ENCODE data around the gene FEV.
A peak's percentile ranks its signal among the peaks of the same experiment; 100 is the strongest.

FEV gene

DNA sequence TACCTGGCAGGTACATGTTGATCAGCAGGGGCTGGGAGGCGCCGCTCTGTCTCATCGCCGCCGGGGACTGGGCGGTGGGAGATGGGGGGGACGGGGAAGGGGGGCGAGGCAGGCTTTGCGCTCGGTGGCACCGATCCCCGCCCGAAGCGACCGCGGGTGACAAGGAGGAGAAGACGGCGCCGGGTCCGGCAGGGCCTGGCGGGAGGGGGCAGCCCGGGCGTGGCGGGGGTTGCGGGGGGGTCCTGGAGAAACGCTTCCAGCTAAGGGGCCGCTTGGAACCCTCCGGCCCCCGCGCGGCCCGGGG, at the start of gene FEV:
Gene FEV (minus strand): TSS at position 164 of the 304 bp plus-strand sequence. CDS start 109 bp downstream, at position 55.
- DNase-seq (ENCODE audit: low read depth in 2 of 2), result no peak

DNA sequence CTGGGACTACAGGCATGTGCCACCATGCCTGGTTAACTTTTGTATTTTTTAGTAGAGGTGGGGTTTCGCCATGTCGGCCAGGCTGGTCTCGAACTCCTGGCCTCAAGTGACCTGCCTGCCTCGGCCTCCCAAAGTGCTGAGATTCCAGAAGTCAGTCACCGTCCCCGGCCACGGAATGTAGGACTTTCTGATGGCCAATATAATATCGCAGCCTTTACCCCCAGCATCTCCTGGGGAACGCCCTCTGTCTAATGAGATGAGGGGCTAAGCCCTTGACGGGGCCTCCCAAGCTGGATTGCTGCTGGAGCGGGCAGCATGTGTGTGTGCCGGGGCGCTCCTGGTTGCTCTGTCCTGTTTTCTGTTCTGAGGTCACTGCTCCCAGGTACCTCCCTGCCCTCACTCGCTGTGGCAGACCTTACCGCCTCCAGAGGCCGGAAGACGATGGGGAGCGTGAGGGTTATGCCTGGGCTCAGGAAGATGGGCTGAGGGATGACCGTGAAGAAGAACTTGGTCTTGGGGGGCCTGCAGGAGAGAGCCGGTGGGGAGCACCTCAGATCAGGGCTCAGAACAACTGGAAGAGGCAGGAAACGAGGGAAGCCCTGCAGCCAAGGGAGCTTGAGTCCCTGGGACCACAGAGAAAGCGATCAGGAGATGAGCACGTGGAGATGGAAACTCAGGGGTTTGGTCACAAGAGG, 47.2 kb upstream of the FEV start:
- DNase-seq (ENCODE audit: low read depth in 2 of 2), result no peak

DNA sequence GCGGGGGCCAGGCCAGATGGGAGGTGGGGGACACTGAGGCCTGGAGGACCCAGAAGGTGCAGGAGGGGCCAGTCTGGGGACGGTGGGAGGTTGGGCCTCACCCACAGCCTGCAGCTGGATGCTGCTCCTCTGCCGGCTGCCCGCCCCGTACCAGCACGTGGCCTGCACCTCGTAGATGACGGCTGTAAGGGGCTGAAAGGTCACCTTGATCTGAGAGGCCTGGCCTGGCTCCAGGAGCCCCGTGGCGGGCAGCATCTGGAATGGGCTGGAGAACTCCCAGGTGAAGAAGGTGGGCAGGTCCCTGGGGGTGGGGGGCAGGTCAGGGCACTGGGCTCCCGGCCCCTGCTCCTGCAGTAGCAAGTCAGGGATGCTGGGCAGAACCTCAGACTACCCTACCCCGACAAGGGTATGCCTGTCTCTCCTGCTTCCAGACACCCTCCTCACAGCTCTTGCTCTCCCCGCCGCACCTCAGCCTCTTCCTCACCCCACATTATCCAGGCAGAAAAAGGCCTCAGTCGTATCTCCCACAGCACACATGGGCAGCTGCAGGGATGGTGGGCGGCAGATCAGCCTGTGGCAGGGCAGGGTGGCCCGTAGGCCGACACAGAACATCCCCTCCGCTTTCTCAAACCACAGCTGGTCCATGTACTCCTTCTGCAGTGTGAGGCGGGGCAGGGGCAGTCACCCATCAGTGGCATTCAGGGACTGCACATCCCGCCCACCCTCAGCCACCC, 46.2 kb upstream of the FEV start:
- no peak for DNase-seq (ENCODE audit: low read depth in 2 of 2)

DNA sequence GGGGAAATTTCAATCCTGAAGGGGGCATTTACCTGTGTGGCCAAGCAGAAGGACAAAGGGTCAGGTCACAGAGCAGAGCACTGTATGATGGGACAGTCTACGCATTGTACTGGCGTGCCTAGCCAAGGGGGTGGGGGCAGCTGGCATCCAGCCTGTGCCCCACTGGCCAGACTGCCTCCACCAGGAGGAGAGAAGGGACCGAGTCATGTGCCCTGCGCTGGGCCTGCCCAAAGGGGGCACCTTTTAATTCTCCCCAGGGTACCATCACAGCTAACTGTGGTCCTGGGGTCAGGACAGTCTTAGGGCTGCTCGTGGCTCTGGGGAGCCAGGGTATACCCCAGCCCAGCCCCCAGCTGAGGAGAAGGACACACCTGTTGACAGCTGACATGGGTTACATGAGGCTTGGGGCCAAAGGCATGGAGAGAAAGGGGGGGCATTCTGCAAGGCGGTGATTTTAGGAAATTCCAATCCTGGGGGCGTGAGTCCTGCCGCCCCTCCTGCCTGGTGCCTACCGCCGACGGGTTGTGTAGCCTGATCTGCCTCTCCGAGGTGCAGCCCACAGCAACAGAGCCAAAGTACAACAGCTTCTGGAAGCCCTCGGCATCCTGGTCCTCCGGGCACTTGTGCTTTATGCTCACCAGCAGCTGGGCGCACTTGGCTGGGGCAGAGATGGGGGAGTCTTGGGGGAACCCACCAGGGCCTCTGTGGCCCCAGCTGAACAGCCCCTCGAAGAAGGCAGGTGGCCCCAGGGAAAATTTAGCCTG, 45.4 kb upstream of the FEV start:
- no peak for DNase-seq (ENCODE audit: low read depth in 2 of 2)

DNA sequence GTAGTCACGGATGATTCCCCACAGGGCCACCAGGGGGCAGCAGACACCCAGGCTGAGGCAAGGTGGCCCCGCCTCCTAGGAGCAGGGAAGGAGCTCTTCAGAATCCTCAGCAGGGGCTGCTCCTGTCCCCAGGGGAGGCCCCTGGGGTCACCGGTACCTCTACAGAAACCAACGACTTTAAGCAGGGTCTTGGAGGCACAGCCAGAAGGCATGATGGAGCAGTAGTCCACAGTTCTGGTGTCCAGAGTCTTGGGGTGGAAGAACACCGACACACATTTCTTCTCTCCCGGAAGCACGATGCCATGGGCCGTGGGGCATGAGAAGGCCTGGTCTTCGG, 44.8 kb upstream of the FEV start:
- peak; percentile 54 to 70 for DNase-seq (ENCODE audit: low read depth in 2 of 2)

DNA sequence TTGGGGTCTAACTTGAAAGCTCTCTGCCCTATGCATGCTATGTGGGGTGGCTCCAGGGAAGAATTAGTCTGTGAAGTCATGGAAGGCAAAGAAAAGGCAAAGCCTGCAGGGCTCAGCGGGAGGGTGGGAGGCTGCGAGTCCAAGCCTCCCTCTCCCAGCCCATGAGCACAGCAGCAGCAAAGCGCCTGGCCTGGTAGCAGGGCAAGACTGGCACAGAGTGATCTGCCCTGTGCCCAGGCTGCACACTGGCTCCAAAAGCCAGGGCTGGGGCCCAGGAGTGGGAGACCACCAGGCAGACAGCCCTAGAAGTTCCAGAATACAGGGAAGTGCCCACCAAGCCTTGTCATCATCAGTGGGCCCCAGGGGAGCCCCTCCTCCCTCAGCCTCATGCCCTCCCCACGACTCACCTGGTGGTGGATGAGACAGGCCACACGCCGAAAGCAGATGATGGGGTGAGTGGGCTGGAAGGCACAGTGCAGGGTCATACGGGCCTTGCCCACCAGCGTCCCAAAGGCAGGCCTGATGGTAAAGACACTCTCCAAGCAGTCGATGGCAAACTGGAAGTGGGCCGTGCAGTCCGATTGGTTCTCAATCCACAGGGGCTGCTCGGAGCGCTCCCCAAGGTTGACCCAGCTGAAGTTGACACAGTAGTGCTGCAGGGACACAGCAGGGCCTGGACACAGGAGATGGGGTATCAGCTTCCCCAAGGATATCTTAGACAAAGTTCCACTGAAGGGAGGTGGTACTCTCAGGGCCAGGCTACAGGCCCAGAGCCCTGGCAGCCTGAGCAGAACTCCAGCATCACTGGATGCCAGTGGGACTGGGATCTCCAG, 44.2 kb upstream of the FEV start:
- DNase-seq (ENCODE audit: low read depth in 2 of 2), result no peak

DNA sequence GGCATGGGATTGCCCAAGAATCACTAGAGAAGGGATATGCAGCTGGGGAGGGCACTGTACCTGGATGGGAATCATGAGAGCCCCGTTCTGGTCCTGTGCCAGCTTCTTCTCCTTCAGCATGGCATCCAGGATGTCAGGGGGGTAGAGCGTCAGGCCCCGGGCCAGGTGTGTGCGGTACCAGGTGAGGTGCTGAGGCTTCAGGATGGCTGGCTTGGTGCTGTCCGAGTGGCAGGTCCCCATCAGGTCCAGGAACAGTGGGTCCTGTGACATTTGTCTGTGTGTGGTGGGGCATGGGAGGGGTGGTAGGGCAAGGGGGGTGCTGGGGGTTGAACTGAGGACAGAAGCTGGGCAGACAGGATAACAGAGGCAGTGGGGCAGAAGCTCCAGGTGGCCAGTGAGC, 43.2 kb upstream of the FEV start:
- no peak for DNase-seq (ENCODE audit: low read depth in 2 of 2)

DNA sequence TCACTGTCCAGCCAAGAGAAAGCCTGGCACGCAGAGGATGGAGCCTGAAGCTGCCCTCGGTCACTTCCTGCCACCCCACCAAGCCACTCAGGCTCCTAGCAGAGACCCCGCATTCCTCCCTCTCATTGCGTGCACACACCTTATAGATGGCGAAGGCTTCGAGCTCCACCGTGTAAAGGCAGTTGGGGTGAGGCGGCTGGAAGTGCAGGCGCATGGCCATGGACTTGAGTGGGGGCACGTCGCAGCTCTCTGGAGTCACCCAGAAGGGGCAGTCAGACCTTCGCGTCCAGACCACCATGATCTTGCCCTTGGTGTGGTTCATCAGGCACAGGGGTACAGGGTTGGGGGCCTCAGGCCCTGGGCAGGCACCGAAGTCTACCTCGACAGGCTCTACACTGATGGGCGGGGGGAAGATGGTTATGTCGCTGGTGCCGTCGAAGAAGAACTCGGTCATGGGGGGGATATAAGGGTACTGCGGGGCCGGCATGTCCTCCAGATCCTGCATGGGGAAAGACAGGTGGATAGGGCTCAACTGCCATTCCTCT, 42.6 kb upstream of the FEV start:
- DNase-seq (ENCODE audit: low read depth in 2 of 2), result no peak

DNA sequence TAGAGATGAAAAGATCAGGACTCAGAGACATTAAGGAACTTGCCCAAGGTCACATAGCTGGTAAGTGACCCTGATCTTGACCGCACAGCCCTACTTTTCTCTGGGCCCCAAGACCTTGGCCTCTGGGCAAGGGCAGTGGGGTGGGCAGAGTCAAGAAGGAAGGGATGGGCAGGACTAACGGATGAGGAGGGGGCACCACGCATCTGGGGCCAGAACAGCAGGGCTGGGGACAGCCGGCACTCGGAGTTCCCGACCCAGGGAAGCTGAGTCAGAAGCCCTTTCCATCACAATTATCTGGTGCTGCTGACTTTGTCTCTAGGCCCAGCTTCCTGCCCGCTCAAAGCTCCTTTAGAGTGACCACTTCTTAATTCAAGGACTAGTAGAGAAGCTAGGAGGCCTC, 42.0 kb upstream of the FEV start:
- DNase-seq (ENCODE audit: low read depth in 2 of 2), result no peak

DNA sequence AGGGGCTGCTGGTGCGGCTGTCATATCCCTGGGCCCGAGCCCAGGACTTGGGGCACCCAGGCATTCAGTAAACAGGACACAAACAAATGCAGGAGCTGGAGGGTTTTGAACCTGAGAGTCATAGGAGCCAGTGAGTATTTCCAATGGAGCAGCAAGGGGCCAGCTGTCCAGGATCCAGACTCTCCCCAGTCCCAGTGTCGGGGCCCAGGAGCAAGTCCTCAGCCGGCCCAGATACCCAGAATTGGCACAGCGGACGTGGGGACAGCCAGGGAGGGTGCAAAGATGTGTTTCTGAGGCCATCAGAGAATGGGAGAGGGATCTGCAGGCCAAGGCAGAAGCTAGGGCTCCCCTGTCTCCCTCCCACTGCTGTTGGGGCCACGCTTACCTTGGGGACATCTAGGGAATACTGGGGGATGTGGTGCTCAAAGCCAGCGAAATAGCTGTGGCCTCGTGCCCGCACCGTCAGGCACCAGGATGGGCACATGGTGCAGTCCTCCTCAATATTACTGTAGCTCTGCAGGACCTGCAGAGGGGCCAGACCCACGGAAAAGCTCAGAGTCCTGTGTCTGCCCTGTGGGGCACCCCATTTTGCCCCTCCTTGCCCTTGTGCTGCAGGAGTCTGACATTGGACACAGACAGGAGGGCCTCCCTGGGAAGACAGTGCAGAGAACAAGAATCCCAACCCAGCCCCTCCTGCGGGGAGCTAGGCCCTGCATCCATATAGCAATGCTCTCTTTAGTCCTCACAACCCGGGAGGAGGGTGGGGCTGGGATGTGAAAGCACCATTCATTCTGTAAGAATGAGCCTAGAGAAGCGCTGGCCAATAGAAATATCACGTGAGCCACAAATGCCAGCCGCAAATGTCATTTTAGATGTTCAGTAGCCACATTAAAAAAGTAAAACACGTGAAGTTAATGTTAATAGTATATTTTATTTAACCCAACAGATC, 40.9 kb upstream of the FEV start:
- no peak for DNase-seq (ENCODE audit: low read depth in 2 of 2)

DNA sequence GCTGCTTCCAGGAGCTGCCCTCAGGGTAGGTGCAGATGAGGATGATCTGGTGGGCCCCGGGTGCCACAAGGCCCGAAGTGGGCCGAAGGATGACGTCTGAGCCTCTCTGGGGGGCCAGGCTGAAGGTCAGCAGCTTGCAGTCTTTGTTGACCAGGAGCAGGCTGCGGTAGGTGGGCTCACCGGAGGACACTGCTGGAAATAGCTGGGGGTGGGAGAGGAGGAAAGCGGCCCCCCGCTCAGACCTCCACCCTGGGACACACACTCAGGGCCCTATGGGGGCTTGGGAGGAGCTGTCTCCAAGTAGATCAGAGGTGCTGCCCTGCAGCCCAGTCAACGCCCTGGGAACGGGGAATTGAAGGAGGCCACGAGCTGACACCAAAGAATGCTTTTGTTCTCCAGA, 39.1 kb upstream of the FEV start:
- no peak for DNase-seq (ENCODE audit: low read depth in 2 of 2)

DNA sequence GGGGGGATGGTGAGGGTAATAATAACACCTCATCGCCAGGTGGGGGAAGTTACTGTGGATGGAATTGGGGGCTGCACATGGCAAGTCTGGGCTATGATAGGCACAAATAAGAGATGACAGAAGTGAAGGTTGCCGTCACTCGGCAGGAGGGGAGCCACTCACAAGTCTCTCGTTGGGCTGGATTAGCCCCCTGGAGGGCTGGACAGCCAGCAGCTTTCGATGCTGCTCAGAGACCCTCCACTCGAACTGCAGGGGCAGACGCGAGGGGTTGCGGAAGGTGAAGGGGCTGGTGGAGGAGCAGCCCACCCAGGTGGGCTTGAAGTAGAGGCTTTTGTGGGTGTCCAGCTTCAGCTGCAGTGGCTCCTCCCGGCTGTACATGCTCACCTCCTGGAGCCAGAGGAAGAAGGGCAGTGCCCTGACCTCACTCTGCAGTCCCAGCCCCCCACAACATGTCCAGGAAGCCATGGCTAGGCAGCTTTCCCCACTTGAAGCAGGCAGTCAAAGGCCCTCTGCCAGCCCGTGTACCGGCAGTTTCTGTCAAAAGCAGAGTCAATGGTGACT, 38.1 kb upstream of the FEV start:
- no peak for DNase-seq (ENCODE audit: low read depth in 2 of 2)

DNA sequence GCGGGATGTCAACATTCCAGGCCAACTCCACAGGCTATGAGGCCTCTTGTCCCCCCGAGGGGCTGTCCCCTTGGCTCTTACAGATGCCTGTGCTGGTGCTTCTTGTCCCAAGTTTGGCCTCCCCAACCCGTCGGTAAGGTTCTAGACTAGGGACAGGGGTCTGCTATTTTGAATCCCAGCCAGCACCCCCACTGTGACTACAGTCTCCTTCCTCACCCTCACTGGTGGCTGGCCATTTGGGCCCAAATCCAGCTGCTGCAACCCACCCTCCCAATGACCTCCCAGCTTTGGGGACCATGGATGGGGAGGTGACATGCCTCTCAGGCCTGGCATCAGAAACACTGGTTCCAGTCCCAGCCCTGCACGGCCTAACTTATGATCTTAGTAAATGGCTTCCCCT, 37.6 kb upstream of the FEV start:
- DNase-seq (ENCODE audit: low read depth in 2 of 2), result no peak

DNA sequence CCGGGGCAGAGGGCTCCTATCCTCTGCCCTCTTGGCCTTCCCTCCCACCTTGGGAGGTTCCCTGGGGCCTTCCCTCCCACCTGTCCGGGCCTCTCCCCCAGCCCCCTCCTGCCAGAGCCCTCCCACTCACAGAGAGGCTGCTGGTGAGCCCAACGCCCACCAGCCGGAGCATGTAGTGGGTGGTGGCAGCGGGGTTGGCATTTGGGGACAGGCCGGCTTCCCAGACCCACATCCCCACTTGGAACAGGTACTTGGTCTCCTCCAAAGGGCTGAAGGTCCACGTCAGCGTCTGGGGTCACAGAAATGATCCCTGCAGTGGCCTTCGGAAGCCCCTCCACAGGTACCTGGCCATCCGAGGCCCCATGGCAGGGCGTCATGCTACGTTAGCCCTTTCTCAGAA, 37.1 kb upstream of the FEV start:
- DNase-seq (ENCODE audit: low read depth in 2 of 2), result no peak

DNA sequence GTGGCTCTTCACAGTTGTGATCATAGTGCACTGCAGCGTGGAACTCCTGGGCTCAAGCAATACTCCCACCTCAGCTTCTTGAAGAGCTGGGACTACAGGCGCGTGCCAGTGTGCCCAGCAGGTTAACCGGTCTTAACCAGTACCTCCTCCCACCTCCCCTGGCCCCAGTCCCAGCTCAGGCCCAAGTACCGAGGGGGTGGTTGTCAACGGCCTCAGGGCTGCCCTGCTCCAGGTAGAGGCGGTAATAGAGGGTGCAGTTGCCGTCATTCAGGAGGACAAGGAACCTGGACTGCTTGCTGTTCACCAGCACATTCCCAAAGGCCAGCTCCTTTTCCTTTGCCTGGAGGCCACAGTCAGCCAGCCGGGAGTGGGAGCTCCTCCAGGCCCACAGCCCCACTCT, 36.6 kb upstream of the FEV start:
- DNase-seq (ENCODE audit: low read depth in 2 of 2), result no peak

DNA sequence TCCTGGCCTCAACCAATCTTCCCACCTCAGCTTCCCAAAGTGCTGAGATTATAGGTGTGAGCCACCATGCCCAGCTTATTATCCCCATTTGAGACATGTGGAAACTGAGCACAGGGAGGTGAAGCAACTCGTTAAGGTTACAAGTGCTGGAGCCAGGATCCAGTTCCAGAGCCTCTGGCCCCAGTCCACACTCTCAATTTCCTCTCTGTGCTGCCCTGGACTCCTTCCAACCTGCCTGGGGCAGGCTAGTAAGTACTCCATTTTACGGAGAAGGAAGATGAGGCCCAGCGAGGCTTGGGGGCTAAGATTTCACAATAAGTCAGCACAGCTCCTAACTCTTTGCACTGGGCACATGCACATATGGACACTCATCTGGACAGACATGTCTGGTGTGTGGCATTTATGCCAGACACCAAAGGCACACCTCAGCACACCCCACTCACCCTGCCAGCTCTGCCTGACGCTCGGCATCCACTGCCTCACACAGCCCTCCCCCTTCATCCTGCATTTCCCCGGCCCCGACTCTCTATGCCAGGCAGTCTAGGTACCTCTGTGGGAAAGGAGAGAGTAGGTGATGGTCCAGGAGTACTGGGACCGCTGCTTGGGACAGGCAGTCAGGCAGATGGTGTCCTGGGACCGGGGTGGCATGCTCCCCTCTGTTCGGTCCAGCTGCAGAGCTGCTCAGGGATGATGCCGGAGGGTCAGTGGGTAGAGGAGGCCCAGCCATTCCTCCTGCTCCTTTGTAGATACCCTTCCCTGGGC, 35.8 kb upstream of the FEV start:
- DNase-seq (ENCODE audit: low read depth in 2 of 2), result no peak

DNA sequence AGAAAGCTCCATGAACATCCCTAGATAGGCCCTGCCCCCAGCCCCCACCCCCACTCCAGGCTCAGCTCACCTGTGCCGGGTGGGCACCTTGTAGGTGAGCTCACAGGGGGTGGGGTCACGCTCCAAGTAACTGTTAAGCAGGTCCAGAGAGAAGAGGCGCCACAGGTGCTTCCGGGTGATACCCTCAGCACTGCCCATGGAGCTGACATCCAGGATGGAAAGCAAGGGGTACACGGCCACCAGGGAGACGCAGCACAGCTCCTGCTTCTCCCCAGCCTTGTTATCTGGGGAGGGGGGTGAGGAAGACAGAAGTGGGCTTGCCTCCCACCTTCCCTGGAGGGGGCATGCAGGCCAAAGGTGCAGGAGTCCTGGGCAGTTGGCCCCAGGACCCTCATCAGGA, 34.5 kb upstream of the FEV start:
- DNase-seq (ENCODE audit: low read depth in 2 of 2), result no peak

DNA sequence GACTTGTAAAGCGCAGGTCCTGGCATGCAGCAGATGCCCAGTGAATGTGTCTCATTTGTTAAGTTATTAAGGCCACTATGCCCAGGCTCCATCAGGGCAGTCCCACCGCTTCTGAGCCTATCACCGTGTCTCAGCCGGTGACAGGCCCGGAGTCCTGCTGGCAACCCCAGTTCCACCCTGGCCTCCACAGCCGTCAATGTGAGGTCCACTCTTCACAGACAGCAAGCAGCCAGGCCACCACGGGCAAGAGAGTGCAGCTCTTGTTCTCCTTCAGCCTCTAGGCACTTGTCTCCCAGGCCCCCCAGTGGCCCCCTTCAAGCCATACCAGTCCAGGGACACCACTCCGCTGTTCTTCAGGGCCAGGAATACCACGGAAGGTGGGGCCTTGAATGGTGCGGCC, 33.7 kb upstream of the FEV start:
- no peak for DNase-seq (ENCODE audit: low read depth in 2 of 2)

DNA sequence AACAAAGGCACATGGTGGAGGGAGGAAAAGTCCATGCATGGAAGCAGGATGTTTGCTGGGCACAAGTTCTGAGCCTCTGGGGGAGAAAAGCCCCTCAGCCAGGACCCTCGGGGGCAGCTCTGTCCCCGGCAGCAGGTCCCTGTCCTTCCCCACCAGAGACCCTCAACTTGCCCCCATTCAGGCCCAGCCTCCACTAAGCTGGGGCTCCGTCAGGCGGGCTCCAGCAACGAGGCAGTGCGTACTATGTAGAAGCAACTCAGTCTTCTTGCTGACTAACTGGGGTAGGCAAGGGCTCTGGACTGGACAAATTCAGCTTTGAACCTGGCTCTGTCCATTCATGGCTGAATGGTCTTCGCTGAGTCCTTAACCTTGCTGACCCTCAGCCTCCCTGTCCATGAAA, 33.3 kb upstream of the FEV start:
- no peak for DNase-seq (ENCODE audit: low read depth in 2 of 2)
